DND-41 (cell line): Measurements from ENCODE around the gene DLGAP4.

Experiments
- ATAC-seq: fragments of 200-7000 bp; cut with Tn5 transposase; 3 replicates; pipeline ENCODE4 v1.9.1; 2021; ENCODE audit warnings: low read depth; ENCODE audit not compliant: insufficient read depth
- DNase-seq: peaks from one replicate; pipeline ENCODE4 v3.0.0-alpha.2; 2020
- H2AFZ ChIP-seq: 2 replicates; pipeline ENCODE4 v1.6.0; 2012; ENCODE audit warnings: low read depth, low read length
- H3K27ac ChIP-seq: 2 replicates; pipeline ENCODE4 v1.5.1; 2012; ENCODE audit warnings: low read length, inconsistent platforms
- H3K27me3 ChIP-seq: fragments of 200-600 bp; sonication (generic); 2 replicates; pipeline ENCODE4 v1.6.0; 2012; ENCODE audit warnings: low read length, mild to moderate bottlenecking, inconsistent platforms; ENCODE audit not compliant: insufficient read depth, poor library complexity
- H3K36me3 ChIP-seq: 2 replicates; pipeline ENCODE4 v1.5.1; 2012; ENCODE audit warnings: low read length, inconsistent platforms; ENCODE audit not compliant: insufficient read depth
- H3K4me1 ChIP-seq: 2 replicates; pipeline ENCODE4 v1.5.1; 2012; ENCODE audit warnings: mild to moderate bottlenecking, low read length; ENCODE audit not compliant: insufficient read depth
- H3K4me2 ChIP-seq: 2 replicates; pipeline ENCODE4 v1.6.0; 2012; ENCODE audit warnings: mild to moderate bottlenecking, moderate library complexity, low read length, inconsistent platforms; ENCODE audit not compliant: insufficient read depth
- H3K4me3 ChIP-seq, 2 experiments: fragments of 200-600 bp in 1 of 2; shearing (Covaris generic) in 1 of 2; 2 replicates each; pipeline ENCODE4 v1.5.1; 2012 to 2016; ENCODE audit warnings: inconsistent platforms in 2 of 2, low read length in 2 of 2, mild to moderate bottlenecking in 2 of 2, low read depth in 1 of 2, moderate library complexity in 1 of 2
- H3K79me2 ChIP-seq: 2 replicates; pipeline ENCODE4 v1.6.0; 2012; ENCODE audit warnings: low read length, inconsistent platforms; ENCODE audit not compliant: insufficient read depth
- H3K9ac ChIP-seq: 2 replicates; pipeline ENCODE4 v1.6.0; 2012; ENCODE audit warnings: low read depth, mild to moderate bottlenecking, inconsistent platforms, low read length, moderate library complexity
- H3K9me3 ChIP-seq: 2 replicates; pipeline ENCODE4 v1.5.1; 2012; ENCODE audit warnings: low read length, moderate library complexity, mild to moderate bottlenecking, inconsistent platforms; ENCODE audit not compliant: insufficient read depth, severe bottlenecking
- H4K20me1 ChIP-seq: 2 replicates; pipeline ENCODE4 v1.6.0; 2012; ENCODE audit warnings: low read length; ENCODE audit not compliant: insufficient read depth
- CTCF ChIP-seq: IDR thresholded peaks from 2 replicates; pipeline ENCODE4 v1.5.1; 2012; ENCODE audit warnings: borderline replicate concordance, low read length, moderate library complexity, mild to moderate bottlenecking; ENCODE audit not compliant: poor library complexity, severe bottlenecking; ENCODE audit errors: extremely low read depth
- EZH2 ChIP-seq: IDR thresholded peaks from 3 replicates; pipeline ENCODE4 v1.6.1; 2012; ENCODE audit warnings: borderline replicate concordance, low read depth, mild to moderate bottlenecking, moderate library complexity, low read length, inconsistent platforms; ENCODE audit not compliant: severe bottlenecking

The DLGAP4 gene

GRCh38 chr20:36313476-36313875 lies 7.3 kb downstream of the DLGAP4 start:
- no peak for ATAC-seq
- Histone ChIP-seq H3K4me3 (no peak overlapping the region), H3K79me2 (no peaks in the 10 kb centered on the region), H3K36me3 (no peaks in the 10 kb centered on the region), H4K20me1 (peaks cover 15% of the 10 kb centered on the region), H2AFZ (no peak overlapping the region), H3K9ac (no peak overlapping the region), H3K4me1 (no peaks in the 10 kb centered on the region), H3K4me2 (no peak overlapping the region), H3K27ac (no peak overlapping the region), H3K27me3 (no peaks in the 10 kb centered on the region), H3K9me3 (no peaks in the 10 kb centered on the region)
- no peak for TF ChIP-seq CTCF
- no peak for DNase-seq

- peaks cover 15% of the 10 kb centered on the region for H4K20me1 ChIP-seq
- H3K9ac ChIP-seq = no peak overlapping the region
- H3K36me3 ChIP-seq = no peaks in the 10 kb centered on the region
- H2AFZ ChIP-seq = no peak overlapping the region
- no peaks in the 10 kb centered on the region for H3K79me2 ChIP-seq
- H3K27ac ChIP-seq = no peak overlapping the region
- no peaks in the 10 kb centered on the region for H3K27me3 ChIP-seq
- ATAC-seq (no peak), DNase-seq (no peak)
- TF ChIP-seq EZH2 (no peak), CTCF (no peak)
- no peaks in the 10 kb centered on the region for H3K4me1 ChIP-seq
- no peak overlapping the region for H3K4me2 ChIP-seq
- H3K9me3 ChIP-seq = no peaks in the 10 kb centered on the region
- H3K4me3 ChIP-seq = no peak overlapping the region
Measured at GRCh38 chr20:36313926-36314325, 7.8 kb downstream of the DLGAP4 start.

- TF ChIP-seq EZH2 (no peak), CTCF (no peak)
- Histone ChIP-seq H3K27me3 (no peaks in the 10 kb centered on the region), H3K4me3 (no peak overlapping the region), H4K20me1 (peaks cover 18% of the 10 kb centered on the region), H3K36me3 (no peaks in the 10 kb centered on the region), H3K4me2 (no peak overlapping the region), H3K79me2 (no peaks in the 10 kb centered on the region), H3K27ac (no peak overlapping the region), H3K4me1 (no peaks in the 10 kb centered on the region), H3K9me3 (no peaks in the 10 kb centered on the region), H3K9ac (no peak overlapping the region), H2AFZ (no peak overlapping the region)
- ATAC-seq (peak; percentile 33; the same call in 1 of the 3 replicates), DNase-seq (no peak)
Measured at GRCh38 chr20:36314734-36315544, 8.8 kb downstream of the DLGAP4 start.
